ENCODE results near the gene IGFBP4. TPM values are rescaled to one million over a fixed set of nuclear protein-coding genes. Genes with fewer than 3 reads are reported as not detected.

IGFBP4 gene
- total and polyA plus RNA-seq, 12 donors: 65.1 to 301 (median 128) TPM

DNA sequence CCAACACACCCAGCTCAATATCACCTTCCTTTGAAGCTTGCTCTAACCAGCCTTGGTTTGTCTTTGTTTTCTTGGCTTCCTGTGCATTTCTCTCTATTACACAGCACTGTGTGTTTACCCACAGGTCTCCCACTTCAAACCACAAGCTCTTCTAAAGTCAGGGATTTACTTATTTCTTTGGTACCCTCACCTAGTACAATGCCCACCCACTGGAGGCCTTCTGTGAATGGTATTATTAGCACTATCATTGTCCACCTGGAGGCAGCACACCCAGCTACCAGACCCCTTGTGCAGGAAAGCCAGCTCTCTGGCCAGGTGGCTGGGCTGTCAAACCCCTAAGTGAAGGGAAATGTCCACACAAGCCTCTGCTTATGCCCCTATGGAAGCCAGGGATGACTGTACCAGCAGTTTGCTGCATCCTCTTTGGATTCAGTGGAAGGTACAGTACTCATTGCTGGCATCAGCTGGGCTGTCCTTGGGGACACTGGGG, 16.2 kb upstream of the IGFBP4 start:
- TF ChIP-seq, protein P1, sequence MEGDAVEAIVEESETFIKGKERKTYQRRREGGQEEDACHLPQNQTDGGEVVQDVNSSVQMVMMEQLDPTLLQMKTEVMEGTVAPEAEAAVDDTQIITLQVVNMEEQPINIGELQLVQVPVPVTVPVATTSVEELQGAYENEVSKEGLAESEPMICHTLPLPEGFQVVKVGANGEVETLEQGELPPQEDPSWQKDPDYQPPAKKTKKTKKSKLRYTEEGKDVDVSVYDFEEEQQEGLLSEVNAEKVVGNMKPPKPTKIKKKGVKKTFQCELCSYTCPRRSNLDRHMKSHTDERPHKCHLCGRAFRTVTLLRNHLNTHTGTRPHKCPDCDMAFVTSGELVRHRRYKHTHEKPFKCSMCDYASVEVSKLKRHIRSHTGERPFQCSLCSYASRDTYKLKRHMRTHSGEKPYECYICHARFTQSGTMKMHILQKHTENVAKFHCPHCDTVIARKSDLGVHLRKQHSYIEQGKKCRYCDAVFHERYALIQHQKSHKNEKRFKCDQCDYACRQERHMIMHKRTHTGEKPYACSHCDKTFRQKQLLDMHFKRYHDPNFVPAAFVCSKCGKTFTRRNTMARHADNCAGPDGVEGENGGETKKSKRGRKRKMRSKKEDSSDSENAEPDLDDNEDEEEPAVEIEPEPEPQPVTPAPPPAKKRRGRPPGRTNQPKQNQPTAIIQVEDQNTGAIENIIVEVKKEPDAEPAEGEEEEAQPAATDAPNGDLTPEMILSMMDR (IDR thresholded peaks at IDR 0.05): no peak
- no peak overlapping the region for H3K27ac ChIP-seq
- H3K9me3 ChIP-seq: no peaks in the 10 kb centered on the region
- no peaks in the 10 kb centered on the region for H3K36me3 ChIP-seq
- H3K4me1 ChIP-seq: peaks cover 0 to 8% (median 0%) of the 10 kb centered on the region in 9 donors
- no peaks in the 10 kb centered on the region for H3K27me3 ChIP-seq
- ATAC-seq: no peak
- no peak for DNase-seq
- intact Hi-C loops (cut with DNase I): no loop called here
- H3K4me3 ChIP-seq: no peak overlapping the region

DNA sequence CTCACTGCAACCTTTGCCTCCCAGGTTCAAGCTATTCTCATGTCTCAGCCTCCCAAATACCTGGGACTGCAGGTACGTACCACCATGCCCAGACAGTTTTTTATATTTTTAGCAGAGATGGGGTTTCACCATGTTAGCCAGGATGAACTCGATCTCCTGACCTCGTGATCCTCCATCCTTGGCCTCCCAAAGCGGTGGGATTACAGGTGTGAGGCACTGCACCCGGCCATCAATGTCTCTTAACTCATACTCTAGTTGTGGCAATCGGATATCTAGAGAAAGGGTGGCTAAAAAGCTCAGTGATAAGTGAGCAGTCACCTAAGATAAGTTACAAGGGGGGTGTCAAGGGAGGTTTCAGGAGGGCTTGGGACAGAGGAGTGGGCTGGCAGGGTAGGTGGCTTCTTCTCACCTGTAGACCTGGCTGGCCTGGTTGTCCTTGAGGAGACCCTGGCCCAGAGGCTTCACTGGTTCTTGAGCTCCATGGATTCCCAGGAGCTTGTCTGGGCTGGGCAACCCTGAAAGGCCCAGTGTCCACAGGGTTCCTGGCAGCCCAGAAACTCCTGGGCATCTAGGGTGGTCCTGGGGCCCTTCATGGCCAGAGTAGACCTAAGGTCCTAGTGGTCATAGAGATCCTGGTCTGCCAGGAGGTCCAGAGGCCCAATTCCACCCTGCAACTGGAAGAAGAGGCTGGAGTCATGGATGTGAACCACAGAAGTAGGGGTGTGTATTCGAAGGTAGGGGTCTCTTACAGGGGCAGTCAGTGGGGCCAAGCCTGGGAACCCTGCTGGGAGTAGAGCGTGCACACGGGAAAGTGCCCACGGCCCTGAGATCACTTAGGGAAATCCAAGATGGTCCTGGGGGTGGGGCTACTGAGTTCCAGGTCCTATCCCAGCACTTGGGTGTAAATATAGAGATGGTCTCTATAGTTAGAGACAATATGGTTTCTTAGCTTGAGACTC, 12.7 kb upstream of the IGFBP4 start:
- Histone ChIP-seq H3K4me1 (peaks cover 5 to 22% (median 16%) of the 10 kb centered on the region in 9 donors), H3K4me3 (no peak overlapping the region), H3K9me3 (no peaks in the 10 kb centered on the region), H3K36me3 (no peaks in the 10 kb centered on the region), H3K27ac (no peak overlapping the region), H3K27me3 (no peaks in the 10 kb centered on the region)
- ATAC-seq (no peak), DNase-seq (no peak)
- WGBS, 2 donors: 94 to 96% methylated on average over 10 of the region's 10 CpGs
- TF ChIP-seq, protein P1 (IDR thresholded peaks at IDR 0.05): no peak
- intact Hi-C loops (cut with DNase I): no loop called here

DNA sequence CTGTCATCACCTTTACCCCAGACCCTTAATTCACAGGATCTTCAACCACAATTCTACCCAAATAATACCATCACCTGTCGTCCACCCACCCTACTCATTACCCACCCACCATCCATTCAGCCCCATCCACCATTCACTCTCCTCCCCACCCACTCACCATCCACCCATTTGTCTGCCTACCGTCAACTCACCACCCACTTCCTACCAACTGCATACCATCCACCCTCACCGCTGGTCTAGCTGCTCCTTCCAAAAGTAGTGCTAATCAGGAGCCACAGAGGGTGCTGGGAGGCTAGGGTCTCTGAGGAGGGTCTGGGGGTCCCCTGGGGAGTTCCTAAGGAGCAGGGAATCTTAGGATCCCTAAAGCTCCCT, 12.0 kb upstream of the IGFBP4 start:
- intact Hi-C loops (cut with DNase I): no loop called here
- Histone ChIP-seq H3K27me3 (no peaks in the 10 kb centered on the region), H3K36me3 (no peaks in the 10 kb centered on the region), H3K9me3 (no peaks in the 10 kb centered on the region), H3K4me1 (peaks cover 5 to 22% (median 16%) of the 10 kb centered on the region in 9 donors), H3K27ac (no peak overlapping the region), H3K4me3 (no peak overlapping the region)
- DNase-seq: no peak
- no peak for ATAC-seq
- TF ChIP-seq, protein P1 (IDR thresholded peaks at IDR 0.05): no peak
- WGBS, 2 donors: 94 to 100% methylated on average over 3 of the region's 3 CpGs

DNA sequence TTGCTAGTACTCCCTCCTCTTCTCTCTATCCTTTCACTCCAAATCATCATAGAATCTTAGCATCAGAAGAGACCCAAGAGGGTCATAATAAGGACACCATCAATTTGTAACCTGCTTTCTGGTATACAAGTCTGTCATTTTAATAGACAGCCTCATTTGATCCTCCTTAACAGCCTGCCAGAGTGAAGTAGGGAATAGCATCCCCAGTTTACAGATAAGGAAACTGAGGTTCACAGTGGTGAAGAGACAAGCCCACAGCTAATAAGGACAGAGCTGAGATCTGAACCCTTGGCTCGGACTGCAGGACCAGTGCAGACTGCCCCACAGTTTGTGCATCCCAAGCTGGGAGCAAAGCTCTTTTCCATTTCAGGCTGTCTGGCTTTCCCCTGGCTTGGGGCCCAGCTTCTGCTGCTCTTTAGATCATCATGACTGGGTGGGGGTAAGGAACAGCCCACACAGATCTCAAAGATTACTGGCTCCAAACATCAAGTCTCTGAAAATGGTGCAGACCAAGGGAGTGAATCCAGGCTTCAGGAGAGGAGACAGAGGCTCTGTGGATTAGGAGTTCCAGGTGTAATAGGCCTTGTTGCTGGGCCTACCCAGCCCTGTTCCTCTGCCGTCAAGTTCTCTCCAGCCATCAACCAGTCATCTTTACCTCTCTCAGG, 10.3 kb upstream of the IGFBP4 start:
- intact Hi-C loops (cut with DNase I): loop anchor here in 2 of 10 donors (2.0 kb wide), 2 partner anchors 14 to 34 kb away; no protein-coding TSS in a partner anchor

More for the DNA sequence above, 10.3 kb upstream of the IGFBP4 start:
- WGBS, 2 donors: 25 to 35% methylated on average over 2 of the region's 2 CpGs
- Histone ChIP-seq H3K27me3 (no peaks in the 10 kb centered on the region), H3K36me3 (no peaks in the 10 kb centered on the region), H3K27ac (peak overlapping the region in 7 of 10 donors; percentile 2 to 65 (median 50)), H3K4me1 (peaks cover 5 to 33% (median 26%) of the 10 kb centered on the region in 9 donors), H3K9me3 (no peaks in the 10 kb centered on the region), H3K4me3 (no peak overlapping the region)
- DNase-seq (peak in 1 of 2 donors; percentile 66), ATAC-seq (peak in 7 of 8 donors; percentile 17 to 84 (median 56))
- TF ChIP-seq, protein P1 (IDR thresholded peaks at IDR 0.05): no peak
